ENCODE measurements around the gene ODAM.

- TF ChIP-seq, protein P1, sequence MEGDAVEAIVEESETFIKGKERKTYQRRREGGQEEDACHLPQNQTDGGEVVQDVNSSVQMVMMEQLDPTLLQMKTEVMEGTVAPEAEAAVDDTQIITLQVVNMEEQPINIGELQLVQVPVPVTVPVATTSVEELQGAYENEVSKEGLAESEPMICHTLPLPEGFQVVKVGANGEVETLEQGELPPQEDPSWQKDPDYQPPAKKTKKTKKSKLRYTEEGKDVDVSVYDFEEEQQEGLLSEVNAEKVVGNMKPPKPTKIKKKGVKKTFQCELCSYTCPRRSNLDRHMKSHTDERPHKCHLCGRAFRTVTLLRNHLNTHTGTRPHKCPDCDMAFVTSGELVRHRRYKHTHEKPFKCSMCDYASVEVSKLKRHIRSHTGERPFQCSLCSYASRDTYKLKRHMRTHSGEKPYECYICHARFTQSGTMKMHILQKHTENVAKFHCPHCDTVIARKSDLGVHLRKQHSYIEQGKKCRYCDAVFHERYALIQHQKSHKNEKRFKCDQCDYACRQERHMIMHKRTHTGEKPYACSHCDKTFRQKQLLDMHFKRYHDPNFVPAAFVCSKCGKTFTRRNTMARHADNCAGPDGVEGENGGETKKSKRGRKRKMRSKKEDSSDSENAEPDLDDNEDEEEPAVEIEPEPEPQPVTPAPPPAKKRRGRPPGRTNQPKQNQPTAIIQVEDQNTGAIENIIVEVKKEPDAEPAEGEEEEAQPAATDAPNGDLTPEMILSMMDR (IDR thresholded peaks at IDR 0.05), result no peak
- no peak for TF ChIP-seq POLR2A (IDR thresholded peaks at IDR 0.05)
These were observed 30.3 kb downstream of the ODAM start, which contains the start of gene FDCSP for GRCh38 chr4:70225824-70226223.

All from esophagus squamous epithelium (tissue), 4 donors.